DOHH2 (cell line): Measurements from ENCODE around the gene TPCN1.

Source experiments
- CTCF ChIP-seq: fragments of 200-600 bp; sonication (generic); IDR thresholded peaks from one replicate; pipeline ENCODE4 v1.5.1; 2014; ENCODE audit warnings: antibody characterized with exemption, mild to moderate bottlenecking, low read depth, low read length; ENCODE audit not compliant: poor library complexity, severe bottlenecking
- EZH2phosphoT487 ChIP-seq: fragments of 200-600 bp; sonication (generic); IDR thresholded peaks from 2 replicates; pipeline ENCODE4 v1.6.1; 2017; ENCODE audit warnings: borderline replicate concordance, mild to moderate bottlenecking, antibody characterized with exemption, low read length, moderate library complexity, mixed read lengths

- TF ChIP-seq CTCF (no peak), EZH2phosphoT487 (no peak)
Measured at GRCh38 chr12:113246478-113247122, 25.3 kb downstream of the TPCN1 start.
